ENCODE measurements around the gene MACC1.

- TF ChIP-seq CTCF (IDR thresholded peaks at IDR 0.05) (no peak), POLR2A (IDR thresholded peaks at IDR 0.05) (no peak)
These were observed 72.4 kb downstream of the MACC1 start for GRCh38 chr7:20144801-20145200.

All from tibial nerve (tissue), 3 donors.